ENCODE results near the gene CALML6.

Gene CALML6

GRCh38 chr1:1947493-1947892 is 32.4 kb downstream of the CALML6 start:
- DNase-seq (ENCODE audit: low read depth in 2 of 2), result no peak
- TF ChIP-seq CTCF (IDR thresholded peaks at IDR 0.05; ENCODE audit: low read depth, low read length), result no peak
- H3K4me3 ChIP-seq (replicated peaks in 1 of 2; ENCODE audit: low read depth in 2 of 2, low read length in 2 of 2), result no peak overlapping the region

- no peak for TF ChIP-seq CTCF (IDR thresholded peaks at IDR 0.05; ENCODE audit: low read depth, low read length)
- DNase-seq (ENCODE audit: low read depth in 2 of 2), result no peak
- no peak overlapping the region for H3K4me3 ChIP-seq (replicated peaks in 1 of 2; ENCODE audit: low read depth in 2 of 2, low read length in 2 of 2)
Measured at GRCh38 chr1:1948783-1949182, 33.7 kb downstream of the CALML6 start.

GRCh38 chr1:1950940-1951339 is 35.9 kb downstream of the CALML6 start:
- no peak for DNase-seq (ENCODE audit: low read depth in 2 of 2)
- no peak for TF ChIP-seq CTCF (IDR thresholded peaks at IDR 0.05; ENCODE audit: low read depth, low read length)
- no peak overlapping the region for H3K4me3 ChIP-seq (replicated peaks in 1 of 2; ENCODE audit: low read depth in 2 of 2, low read length in 2 of 2)

GRCh38 chr1:1954015-1954414 is 39.0 kb downstream of the CALML6 start:
- no peak for DNase-seq (ENCODE audit: low read depth in 2 of 2)
- H3K4me3 ChIP-seq (replicated peaks in 1 of 2; ENCODE audit: low read depth in 2 of 2, low read length in 2 of 2), result no peak overlapping the region
- TF ChIP-seq CTCF (IDR thresholded peaks at IDR 0.05; ENCODE audit: low read depth, low read length), result no peak

- H3K4me3 ChIP-seq (replicated peaks in 1 of 2; ENCODE audit: low read depth in 2 of 2, low read length in 2 of 2), result no peak overlapping the region
- TF ChIP-seq CTCF (IDR thresholded peaks at IDR 0.05; ENCODE audit: low read depth, low read length), result no peak
- DNase-seq (ENCODE audit: low read depth in 2 of 2), result no peak
Measured at GRCh38 chr1:1954831-1955441, 39.9 kb downstream of the CALML6 start.

GRCh38 chr1:1955621-1956094 is 40.6 kb downstream of the CALML6 start:
- H3K4me3 ChIP-seq (replicated peaks in 1 of 2; ENCODE audit: low read depth in 2 of 2, low read length in 2 of 2), result no peak overlapping the region
- no peak for DNase-seq (ENCODE audit: low read depth in 2 of 2)
- TF ChIP-seq CTCF (IDR thresholded peaks at IDR 0.05; ENCODE audit: low read depth, low read length), result no peak

- H3K4me3 ChIP-seq (replicated peaks in 1 of 2; ENCODE audit: low read depth in 2 of 2, low read length in 2 of 2), result no peak overlapping the region
- DNase-seq (ENCODE audit: low read depth in 2 of 2), result no peak
- no peak for TF ChIP-seq CTCF (IDR thresholded peaks at IDR 0.05; ENCODE audit: low read depth, low read length)
Measured at GRCh38 chr1:1956101-1956500, 41.0 kb downstream of the CALML6 start.
